Stomach smooth muscle (tissue), 2 donors: ENCODE data around the gene LSM12.
"Not testable (repeated sequence)": the region's sequence is repeated elsewhere in the genome, so short reads cannot be mapped to it uniquely, and the experiment has no call there.

ENCODE experiments used
- H3K27ac ChIP-seq: one replicate; pipeline ENCODE4 v1.7.0; 2013; ENCODE audit warnings: mild to moderate bottlenecking, low read length, inconsistent platforms
- H3K27me3 ChIP-seq, 2 donors: one replicate each; pipeline ENCODE4 v1.7.0; 2013; ENCODE audit warnings: low read length in 2 of 2; ENCODE audit not compliant: insufficient read depth in 2 of 2, control insufficient read depth in 1 of 2
- H3K36me3 ChIP-seq, 2 donors: one replicate each; pipeline ENCODE4 v1.7.0; 2013; ENCODE audit warnings: low read length in 2 of 2; ENCODE audit not compliant: control insufficient read depth in 2 of 2, insufficient read depth in 2 of 2
- H3K4me1 ChIP-seq: one replicate; pipeline ENCODE4 v1.7.0; 2013; ENCODE audit warnings: low read length; ENCODE audit not compliant: control insufficient read depth, insufficient read depth
- H3K4me3 ChIP-seq, 2 donors: one replicate each; pipeline ENCODE4 v1.7.0; 2013; ENCODE audit warnings: low read length in 2 of 2
- H3K9ac ChIP-seq, 2 donors: one replicate each; pipeline ENCODE4 v1.7.0; 2013; ENCODE audit warnings: low read length in 2 of 2, mild to moderate bottlenecking in 1 of 2
- H3K9me3 ChIP-seq, 2 donors: one replicate each; pipeline ENCODE4 v1.7.0; 2013; ENCODE audit warnings: low read length in 2 of 2; ENCODE audit not compliant: control insufficient read depth in 2 of 2
- donor health status: healthy.
- donor health status: Pancreatic carcinoma.

Gene LSM12

DNA sequence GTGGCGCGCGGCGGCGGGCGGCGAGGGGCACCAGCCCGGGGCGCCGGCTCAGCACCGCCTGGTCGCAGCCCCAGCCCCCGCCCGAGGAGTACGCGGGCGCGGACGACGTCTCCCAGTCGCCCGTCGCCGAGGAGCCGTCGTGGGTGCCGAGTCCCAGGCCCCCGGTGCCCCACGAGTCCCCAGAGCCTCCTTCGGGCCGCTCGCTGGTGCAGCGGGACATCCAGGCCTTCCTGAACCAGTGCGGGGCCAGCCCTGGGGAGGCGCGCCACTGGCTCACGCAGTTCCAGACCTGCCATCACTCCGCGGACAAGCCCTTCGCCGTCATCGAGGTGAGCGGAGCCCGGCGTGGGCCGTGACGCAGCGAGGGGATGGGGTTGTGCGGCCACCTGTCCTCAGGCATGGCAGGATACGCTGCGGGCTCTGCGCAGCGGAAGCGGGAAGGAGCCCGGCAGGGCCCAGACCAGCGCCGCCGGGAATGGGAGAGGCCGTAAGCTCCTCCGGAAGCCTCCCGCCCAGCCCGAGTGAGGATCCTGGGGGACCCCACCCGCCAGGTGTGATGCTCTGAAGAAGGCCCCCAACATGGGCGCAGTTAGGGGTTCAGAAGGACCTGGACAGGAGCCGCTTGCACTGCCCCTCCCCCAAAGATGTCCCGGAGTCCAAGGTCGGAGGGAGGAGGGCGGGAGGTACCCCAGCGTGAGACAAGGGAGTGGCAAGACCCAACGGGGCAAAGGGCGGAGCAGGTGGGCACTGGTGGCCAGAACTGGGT lies 61.5 kb downstream of the LSM12 start:
- no peak overlapping the region for H3K9ac ChIP-seq

DNA sequence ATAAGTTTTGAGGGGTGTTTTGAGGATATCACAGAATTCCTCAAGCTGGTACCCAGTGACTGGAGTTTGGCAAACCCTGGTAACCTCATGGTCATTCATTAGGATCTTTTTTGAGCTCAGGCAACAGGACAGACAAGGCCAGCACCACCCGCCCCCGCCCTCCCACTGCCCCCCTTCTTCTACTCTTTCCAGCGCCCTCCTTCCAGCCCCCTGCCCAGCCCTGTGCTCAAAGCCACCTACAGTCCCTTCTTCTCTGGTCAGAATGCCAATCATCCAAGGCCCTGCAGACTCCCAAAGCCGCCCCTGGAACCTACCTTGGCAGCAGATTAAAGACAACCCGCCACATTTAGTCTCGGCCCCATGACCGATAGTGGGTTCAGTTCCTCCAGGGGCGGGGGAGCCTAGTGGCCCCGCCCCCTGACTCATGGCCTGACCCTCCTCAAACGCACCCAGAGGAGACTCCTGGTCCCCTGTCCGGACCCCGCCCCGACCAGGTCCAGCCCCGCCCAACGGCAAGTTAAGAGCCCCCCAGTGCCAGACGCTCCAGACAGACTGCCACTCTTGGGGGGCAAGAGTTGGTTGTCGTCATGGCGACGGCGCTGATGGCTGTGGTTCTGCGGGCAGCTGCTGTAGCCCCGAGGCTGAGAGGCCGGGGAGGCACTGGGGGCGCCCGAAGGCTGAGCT lies 62.3 kb downstream of the LSM12 start, which contains the start of gene NAGS:
NAGS (plus strand) TSS at position 546 of the 684 bp plus-strand sequence; CDS start at position 588, 42 bp downstream.
- H3K4me1 ChIP-seq: peaks cover 39% of the 10 kb centered on the region
- H3K4me3 ChIP-seq: peak within 1 kb of the TSS; percentile 40 to 79
- no peaks in the 10 kb centered on the region for H3K36me3 ChIP-seq
- H3K9me3 ChIP-seq: no peaks in the 10 kb centered on the region
- peaks cover 37 to 49% of the 10 kb centered on the region in 2 donors for H3K27me3 ChIP-seq
- H3K9ac ChIP-seq: no peak within 1 kb of the TSS
- no peak within 1 kb of the TSS for H3K27ac ChIP-seq

More for the DNA sequence above, 61.5 kb downstream of the LSM12 start:
- Histone ChIP-seq H3K4me1 (peaks cover 39% of the 10 kb centered on the region), H3K9me3 (no peaks in the 10 kb centered on the region), H3K27ac (no peak overlapping the region), H3K4me3 (peak overlapping the region; percentile 40 to 79), H3K36me3 (no peaks in the 10 kb centered on the region), H3K27me3 (peaks cover 35 to 49% of the 10 kb centered on the region in 2 donors)

DNA sequence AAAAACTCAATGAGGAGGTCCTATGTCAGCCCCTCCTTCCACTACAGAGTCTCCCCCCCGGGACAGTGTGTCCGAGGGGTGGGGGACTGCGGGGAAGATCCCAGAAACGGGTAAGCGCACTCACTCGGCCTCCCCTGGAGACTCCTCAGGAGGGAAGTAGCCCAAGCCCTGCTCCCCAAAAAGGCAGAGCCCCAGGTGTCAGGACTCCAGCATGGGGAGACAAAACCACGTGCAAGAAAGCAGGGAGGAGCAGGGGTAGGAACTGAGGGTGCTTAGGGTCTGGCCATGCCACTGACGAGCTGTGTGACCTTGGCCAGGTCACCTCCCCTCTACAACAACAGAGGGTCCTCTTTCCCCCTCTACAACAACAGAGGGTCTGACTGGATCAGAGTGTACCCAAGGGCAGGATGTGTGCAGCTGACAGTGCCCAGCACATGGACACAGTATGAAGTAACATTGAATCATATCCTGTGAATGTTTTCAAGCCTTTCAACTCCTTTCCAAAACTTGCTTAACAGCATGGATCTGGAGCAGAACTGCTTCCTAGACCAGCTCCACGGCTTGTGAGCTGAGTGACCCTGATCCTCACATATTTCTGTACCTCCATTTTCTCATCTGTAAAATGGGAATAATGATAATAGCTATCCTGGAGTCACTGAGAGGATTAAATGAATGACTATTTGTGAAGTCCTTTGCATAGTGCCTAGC lies 64.2 kb downstream of the LSM12 start:
- H3K4me1 ChIP-seq: peaks cover 28% of the 10 kb centered on the region
- no peaks in the 10 kb centered on the region for H3K9me3 ChIP-seq
- H3K9ac ChIP-seq: no peak overlapping the region
- H3K27ac ChIP-seq: no peak overlapping the region
- H3K4me3 ChIP-seq: no peak overlapping the region
- peaks cover 28 to 36% of the 10 kb centered on the region in 2 donors for H3K27me3 ChIP-seq
- no peaks in the 10 kb centered on the region for H3K36me3 ChIP-seq

DNA sequence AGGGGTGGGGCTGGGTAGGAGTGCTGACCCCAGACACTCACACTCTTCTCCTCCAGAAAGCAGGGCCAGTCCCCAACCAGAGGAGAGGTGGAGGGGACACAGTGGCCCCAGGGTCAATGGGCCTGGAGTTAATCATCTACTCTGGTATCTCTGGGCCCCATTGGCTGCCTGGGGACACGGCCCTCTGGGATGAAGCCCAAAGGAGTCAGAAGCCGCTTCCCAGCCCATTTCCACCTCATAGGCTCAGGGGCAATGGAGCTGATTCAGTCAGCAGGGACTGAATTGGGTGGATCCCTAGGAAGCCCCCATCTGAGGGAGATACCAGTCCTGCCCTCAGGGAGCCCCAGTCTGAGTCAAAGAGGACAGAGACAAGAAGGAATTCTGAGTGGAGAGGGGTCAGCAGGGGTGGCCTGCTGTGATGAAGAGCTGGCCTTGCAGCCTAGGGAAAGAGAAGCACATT lies 65.0 kb downstream of the LSM12 start:
- Histone ChIP-seq H3K27ac (no peak overlapping the region), H3K4me3 (no peak overlapping the region), H3K4me1 (peaks cover 20% of the 10 kb centered on the region)

DNA sequence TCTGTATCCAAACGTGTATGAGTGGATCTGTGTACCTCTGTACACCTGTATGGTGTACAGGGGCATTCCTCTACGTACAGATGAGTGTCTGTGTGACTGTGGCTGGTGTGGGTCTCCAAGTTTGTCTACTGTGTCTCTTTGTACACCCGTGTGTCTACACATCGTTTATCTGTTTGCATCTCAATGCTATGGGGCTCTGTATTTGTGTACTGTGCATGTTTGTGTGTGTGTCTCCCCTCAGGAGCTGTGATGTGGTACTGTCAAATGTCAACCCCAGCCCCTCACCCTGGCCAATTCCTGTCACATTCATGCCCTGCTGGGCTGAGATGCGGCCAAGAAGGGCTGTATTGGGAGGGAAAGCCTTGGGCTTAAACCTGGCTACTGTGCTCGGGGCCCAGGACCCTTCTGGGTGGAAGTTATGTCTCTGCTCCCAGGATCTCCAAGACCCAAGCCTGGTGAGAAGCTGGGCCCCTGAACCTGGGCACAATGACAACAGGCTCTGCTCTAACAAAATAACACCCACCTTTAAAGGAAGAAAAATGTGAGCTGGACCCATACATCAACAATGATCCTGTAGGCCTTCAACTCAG lies 65.5 kb downstream of the LSM12 start:
- Histone ChIP-seq H3K36me3 (no peaks in the 10 kb centered on the region), H3K27ac (no peak overlapping the region), H3K4me1 (peaks cover 15% of the 10 kb centered on the region), H3K9ac (no peak overlapping the region), H3K9me3 (no peaks in the 10 kb centered on the region), H3K27me3 (peaks cover 27 to 30% of the 10 kb centered on the region in 2 donors), H3K4me3 (no peak overlapping the region)

More for the DNA sequence above, 65.0 kb downstream of the LSM12 start:
- no peaks in the 10 kb centered on the region for H3K36me3 ChIP-seq
- no peaks in the 10 kb centered on the region for H3K9me3 ChIP-seq
- H3K27me3 ChIP-seq: peaks cover 28 to 32% of the 10 kb centered on the region in 2 donors
- no peak overlapping the region for H3K9ac ChIP-seq

DNA sequence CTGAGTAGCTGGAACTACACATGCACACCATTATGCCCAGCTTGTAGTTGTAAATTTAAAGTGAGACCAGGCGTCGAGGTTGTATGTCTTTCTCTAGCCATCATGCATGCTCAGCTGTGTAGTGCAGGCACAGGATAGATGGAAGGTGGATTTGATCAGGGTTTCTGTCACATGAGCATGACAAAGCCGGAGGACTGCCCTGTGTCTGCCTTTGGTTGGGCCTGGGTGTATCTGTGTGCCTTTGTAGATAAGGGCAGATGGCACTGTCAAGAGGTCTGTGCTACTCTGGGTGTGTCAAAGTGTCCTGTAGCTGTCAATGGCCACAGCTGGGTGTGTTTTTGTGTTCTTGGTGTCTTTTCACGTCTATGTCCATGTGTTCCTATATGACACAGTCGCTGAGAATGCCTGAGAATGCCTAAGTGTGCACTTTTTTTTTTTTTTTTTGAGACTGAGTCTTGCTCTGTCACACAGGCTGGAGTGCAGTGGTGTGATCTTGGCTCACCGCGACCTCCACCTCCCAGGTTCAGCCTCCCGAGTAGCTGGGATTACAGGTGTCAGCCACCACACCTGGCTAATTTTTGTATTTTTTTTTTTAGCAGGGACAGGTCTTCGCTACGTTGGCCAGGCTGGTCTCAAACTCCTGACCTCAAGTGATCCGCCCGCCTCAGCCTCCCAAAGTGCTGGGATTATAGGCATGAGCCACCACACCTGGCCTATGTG lies 66.2 kb downstream of the LSM12 start:
- Histone ChIP-seq H3K27ac (no peak overlapping the region), H3K27me3 (peaks cover 24 to 25% of the 10 kb centered on the region in 2 donors), H3K4me1 (peaks cover 10% of the 10 kb centered on the region), H3K4me3 (no peak overlapping the region), H3K9ac (no peak overlapping the region), H3K9me3 (no peaks in the 10 kb centered on the region), H3K36me3 (no peaks in the 10 kb centered on the region)

DNA sequence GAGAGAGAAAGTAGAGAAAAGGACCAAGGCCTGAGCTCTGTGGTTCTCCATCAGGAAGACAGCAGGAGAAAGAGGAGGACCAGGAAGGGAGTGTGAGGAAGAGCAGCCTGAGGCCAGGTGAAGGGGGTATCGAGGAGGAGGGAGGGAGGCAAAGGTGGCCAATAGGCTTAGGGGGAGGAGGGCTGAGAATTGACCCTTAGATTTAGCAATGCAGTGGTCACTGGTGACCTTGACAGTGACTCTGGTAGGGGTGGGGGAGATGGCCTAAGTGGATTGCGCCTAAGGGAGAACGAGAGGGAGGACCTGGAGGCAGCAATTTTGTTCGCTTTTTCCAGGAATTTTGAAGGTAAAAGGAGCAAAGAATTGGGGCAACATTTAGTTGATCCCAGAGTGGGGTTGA lies 67.4 kb downstream of the LSM12 start:
- H3K27ac ChIP-seq: no peak overlapping the region
- peaks cover 20 to 23% of the 10 kb centered on the region in 2 donors for H3K27me3 ChIP-seq
- H3K4me3 ChIP-seq: no peak overlapping the region
- H3K9ac ChIP-seq: no peak overlapping the region
- peaks cover 6% of the 10 kb centered on the region for H3K4me1 ChIP-seq
- H3K36me3 ChIP-seq: no peaks in the 10 kb centered on the region
- no peaks in the 10 kb centered on the region for H3K9me3 ChIP-seq

DNA sequence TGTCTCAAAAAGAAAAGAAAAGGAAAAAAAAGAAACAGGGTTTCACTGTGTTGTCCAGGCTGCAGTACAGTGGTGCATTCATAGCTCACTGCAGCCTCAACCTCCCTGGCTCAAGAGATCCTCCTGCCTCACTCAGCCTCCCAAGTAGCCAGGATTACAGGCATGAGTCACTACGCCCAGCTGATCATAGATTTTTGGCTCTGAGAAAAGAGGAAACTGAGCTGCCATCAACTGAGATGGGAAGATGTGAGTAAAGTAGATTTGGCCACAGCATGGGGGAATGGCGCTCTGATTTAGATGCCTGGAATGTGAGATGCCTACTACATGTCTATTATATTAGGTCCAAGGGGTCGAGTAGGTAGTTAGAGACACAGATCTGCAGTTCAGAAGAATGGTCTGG lies 67.9 kb downstream of the LSM12 start:
- Histone ChIP-seq H3K9me3 (no peaks in the 10 kb centered on the region), H3K36me3 (no peaks in the 10 kb centered on the region), H3K4me1 (peaks cover 6% of the 10 kb centered on the region), H3K27me3 (peaks cover 17 to 22% of the 10 kb centered on the region in 2 donors), H3K4me3 (no peak overlapping the region), H3K9ac (no peak overlapping the region), H3K27ac (no peak overlapping the region)

DNA sequence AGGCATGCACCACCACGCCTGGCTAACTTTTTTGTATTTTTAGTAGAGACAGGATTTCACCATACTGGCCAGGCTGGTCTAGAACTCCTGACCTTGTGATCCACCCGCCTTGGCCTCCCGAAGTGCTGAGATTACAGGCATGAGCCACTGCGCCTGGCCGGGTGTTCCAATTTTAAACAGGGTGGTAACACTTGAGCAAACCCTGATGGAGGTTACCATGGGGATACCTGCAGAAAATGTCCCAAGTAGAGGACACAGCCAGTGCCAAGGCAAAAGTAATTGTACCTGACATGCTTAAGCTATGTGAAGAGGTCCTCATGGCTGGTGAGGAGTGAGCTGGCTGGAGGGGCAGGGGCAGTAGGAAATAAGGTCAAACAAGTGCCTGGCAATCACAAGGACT lies 69.3 kb downstream of the LSM12 start:
- not testable (repeated sequence) for H3K9me3 ChIP-seq, H3K4me1 ChIP-seq, H3K4me3 ChIP-seq, H3K27ac ChIP-seq, H3K36me3 ChIP-seq, H3K9ac ChIP-seq
- peaks cover 17 to 19% of the 10 kb centered on the region in 2 donors for H3K27me3 ChIP-seq

DNA sequence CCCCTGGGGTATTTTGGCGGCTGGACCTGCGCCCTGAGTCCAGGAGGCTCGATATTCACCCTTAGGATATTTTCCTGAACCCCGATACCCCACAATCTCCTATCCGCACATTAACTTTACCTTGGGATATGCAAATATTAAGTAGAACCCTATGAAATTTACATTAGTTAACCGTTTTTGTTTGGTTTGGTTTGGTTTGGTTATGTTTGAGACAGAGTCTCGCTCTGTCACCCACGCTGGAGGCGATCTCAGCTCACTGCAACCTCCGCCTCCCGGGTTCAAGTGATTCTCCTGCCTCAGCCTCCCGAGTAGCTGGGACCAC lies 71.4 kb downstream of the LSM12 start:
- no peaks in the 10 kb centered on the region for H3K36me3 ChIP-seq
- peak overlapping the region in 1 of 2 donors; percentile 38 for H3K9ac ChIP-seq
- H3K4me3 ChIP-seq: peak overlapping the region in 1 of 2 donors; percentile 55
- H3K4me1 ChIP-seq: peaks cover 6% of the 10 kb centered on the region
- peaks cover 15 to 16% of the 10 kb centered on the region in 2 donors for H3K27me3 ChIP-seq
- no peaks in the 10 kb centered on the region for H3K9me3 ChIP-seq
- no peak overlapping the region for H3K27ac ChIP-seq
